Ascending aorta (tissue), 2 donors: ENCODE results near the gene COX6A1. TPM values are rescaled to one million over a fixed set of nuclear protein-coding genes. Genes with fewer than 3 reads are reported as not detected.
"Not testable (repeated sequence)": the region's sequence is repeated elsewhere in the genome, so short reads cannot be mapped to it uniquely, and the experiment has no call there.

Experiments used
- DNase-seq, 2 donors: peaks; one replicate each; pipeline ENCODE4 v3.0.0-alpha.2; 2019; ENCODE audit warnings: low spot score in 2 of 2
- H3K27ac ChIP-seq, 2 donors: fragments of 200-600 bp; sonication (generic); one replicate each; pipeline ENCODE4 v1.5.1; 2016 to 2017; ENCODE audit warnings: mild to moderate bottlenecking in 1 of 2
- H3K27me3 ChIP-seq: fragments of 200-600 bp; sonication (generic); one replicate; pipeline ENCODE4 v1.5.1; 2017
- H3K36me3 ChIP-seq, 2 donors: fragments of 200-600 bp; sonication (generic); one replicate each; pipeline ENCODE4 v1.5.1; 2016
- H3K4me1 ChIP-seq, 2 donors: fragments of 200-600 bp; sonication (generic); one replicate each; pipeline ENCODE4 v1.5.1; 2016 to 2017; ENCODE audit warnings: mild to moderate bottlenecking in 1 of 2
- H3K4me3 ChIP-seq, 2 donors: fragments of 200-600 bp; sonication (generic); one replicate each; pipeline ENCODE4 v1.5.1; 2016 to 2017; ENCODE audit warnings: mild to moderate bottlenecking in 1 of 2
- H3K9me3 ChIP-seq, 2 donors: fragments of 200-600 bp; sonication (generic); one replicate each; pipeline ENCODE4 v1.5.1; 2016
- CTCF ChIP-seq, 3 experiments: fragments of 200-600 bp in 2 of 3; fragments of 450-650 bp in 1 of 3; sonication (generic) in 2 of 3; IDR thresholded peaks; one replicate each; pipeline ENCODE4 v1.5.1; 2016 to 2019; ENCODE audit warnings: antibody characterized with exemption in 3 of 3, mild to moderate bottlenecking in 1 of 3, moderate library complexity in 1 of 3
- intact Hi-C: fragments of 100-400 bp; cut with DNase I; formaldehyde crosslinking; loops from one replicate; pipeline ENCODE4 v1.15.1; 2023
- total RNA-seq: library from RNA; depleted of rRNA; stranded (reverse); fragments of >200 nt; gene quantifications from one replicate; pipeline ENCODE4 v1.1.0, GENCODE V29; 2016

Gene COX6A1
- total RNA-seq, 1 donor from 2014 or later = 686 TPM

- no peaks in the 10 kb centered on the region for H3K4me1 ChIP-seq
- H3K36me3 ChIP-seq = peaks cover 0 to 9% of the 10 kb centered on the region in 2 donors
- no peaks in the 10 kb centered on the region for H3K27me3 ChIP-seq
- H3K4me3 ChIP-seq = no peak overlapping the region
- H3K9me3 ChIP-seq = no peaks in the 10 kb centered on the region
- no peak for DNase-seq
- intact Hi-C loops = no loop called here
- no peak overlapping the region for H3K27ac ChIP-seq
- no peak for TF ChIP-seq CTCF (IDR thresholded peaks at IDR 0.05)
Measured at GRCh38 chr12:120485961-120486881, 48.3 kb downstream of the COX6A1 start.

- DNase-seq, H3K27me3 ChIP-seq, H3K36me3 ChIP-seq, intact Hi-C loops, H3K4me3 ChIP-seq, H3K27ac ChIP-seq, H3K9me3 ChIP-seq, H3K4me1 ChIP-seq: not testable (repeated sequence)
Measured at GRCh38 chr12:120487552-120487951, 49.6 kb downstream of the COX6A1 start.

GRCh38 chr12:120488057-120488640 lies 50.2 kb downstream of the COX6A1 start:
- H3K27ac ChIP-seq = no peak overlapping the region

GRCh38 chr12:120489018-120489417 lies 51.1 kb downstream of the COX6A1 start:
- H3K4me1 ChIP-seq = no peaks in the 10 kb centered on the region
- H3K36me3 ChIP-seq = no peaks in the 10 kb centered on the region
- DNase-seq = no peak
- H3K9me3 ChIP-seq = no peaks in the 10 kb centered on the region
- H3K27ac ChIP-seq = no peak overlapping the region
- H3K4me3 ChIP-seq = no peak overlapping the region
- no peaks in the 10 kb centered on the region for H3K27me3 ChIP-seq
- TF ChIP-seq CTCF (IDR thresholded peaks at IDR 0.05) = no peak
- intact Hi-C loops = no loop called here

More at GRCh38 chr12:120488057-120488640, 50.2 kb downstream of the COX6A1 start:
- Histone ChIP-seq H3K4me3 (no peak overlapping the region), H3K4me1 (no peaks in the 10 kb centered on the region), H3K27me3 (no peaks in the 10 kb centered on the region), H3K36me3 (no peaks in the 10 kb centered on the region), H3K9me3 (no peaks in the 10 kb centered on the region)
- intact Hi-C loops = no loop called here
- no peak for DNase-seq
- TF ChIP-seq CTCF (IDR thresholded peaks at IDR 0.05) = no peak

- no peak for TF ChIP-seq CTCF (IDR thresholded peaks at IDR 0.05)
- Histone ChIP-seq H3K27me3 (no peaks in the 10 kb centered on the region), H3K4me3 (no peak overlapping the region), H3K4me1 (peaks cover 0 to 4% of the 10 kb centered on the region in 2 donors), H3K36me3 (no peaks in the 10 kb centered on the region), H3K27ac (peak overlapping the region in 1 of 2 donors; percentile 53), H3K9me3 (no peaks in the 10 kb centered on the region)
- DNase-seq = no peak
- intact Hi-C loops = no loop called here
Measured at GRCh38 chr12:120490325-120490724, 52.4 kb downstream of the COX6A1 start.

Other genes starting within 250 kb of the COX6A1 start
- 49.0 TPM for gene GCN1, start 243.4 kb upstream of the COX6A1 start, total RNA-seq
- gene RPLP0, start 237.0 kb upstream of the COX6A1 start, total RNA-seq = 2,244 TPM
- gene PXN, start 172.4 kb upstream of the COX6A1 start, total RNA-seq = 282 TPM
- not detected for gene RNU4-2, start 146.2 kb upstream of the COX6A1 start, total RNA-seq
- gene RNU4-1, start 144.9 kb upstream of the COX6A1 start, total RNA-seq = not detected
- not detected for gene SIRT4, start 135.8 kb upstream of the COX6A1 start, total RNA-seq
- not detected for gene PLA2G1B, start 110.3 kb upstream of the COX6A1 start, total RNA-seq
- 0.11 TPM for gene MSI1, start 68.9 kb upstream of the COX6A1 start, total RNA-seq
- gene TRIAP1, start 8.3 kb downstream of the COX6A1 start, total RNA-seq = 12.1 TPM
- gene GATC, start 8.3 kb downstream of the COX6A1 start, total RNA-seq = 6.2 TPM
- 68.6 TPM for gene SRSF9, start 31.6 kb downstream of the COX6A1 start, total RNA-seq
- 216 TPM for gene DYNLL1, start 58.0 kb downstream of the COX6A1 start, total RNA-seq
- 5.9 TPM for gene COQ5, start 91.0 kb downstream of the COX6A1 start, total RNA-seq
- 147 TPM for gene RNF10, start 96.2 kb downstream of the COX6A1 start, total RNA-seq
- 3.0 TPM for gene POP5, start 143.3 kb downstream of the COX6A1 start, total RNA-seq
- gene CABP1, start 202.5 kb downstream of the COX6A1 start, total RNA-seq = 0.32 TPM
- gene MLEC, start 249.0 kb downstream of the COX6A1 start, total RNA-seq = 47.5 TPM